ENCODE measurements around the gene ELSPBP1. TPM values are rescaled to one million over a fixed set of nuclear protein-coding genes. Genes with fewer than 3 reads are reported as not detected.
"Not testable (repeated sequence)": the region's sequence is repeated elsewhere in the genome, so short reads cannot be mapped to it uniquely, and the experiment has no call there.

ELSPBP1 gene
- total RNA-seq, 4 donors from 2014 or later: not detected

- DNase-seq: no peak
- H3K9me3 ChIP-seq: no peaks in the 10 kb centered on the region
- no peak overlapping the region for H3K27ac ChIP-seq
- TF ChIP-seq POLR2A (IDR thresholded peaks at IDR 0.05) (no peak), CTCF (IDR thresholded peaks at IDR 0.05) (no peak)
- H3K4me3 ChIP-seq: no peak overlapping the region
- no peaks in the 10 kb centered on the region for H3K27me3 ChIP-seq
- no peaks in the 10 kb centered on the region for H3K4me1 ChIP-seq
- H3K36me3 ChIP-seq: no peaks in the 10 kb centered on the region
Measured at GRCh38 chr19:48060381-48060780, 65.9 kb downstream of the ELSPBP1 start.

- no peak for DNase-seq
Measured at GRCh38 chr19:48061401-48062344, 67.2 kb downstream of the ELSPBP1 start.

GRCh38 chr19:48064509-48064908, 70.1 kb downstream of the ELSPBP1 start:
- no peak overlapping the region for H3K4me3 ChIP-seq
- no peak for DNase-seq
- no peaks in the 10 kb centered on the region for H3K36me3 ChIP-seq
- H3K27me3 ChIP-seq: no peaks in the 10 kb centered on the region
- TF ChIP-seq CTCF (IDR thresholded peaks at IDR 0.05) (no peak), POLR2A (IDR thresholded peaks at IDR 0.05) (no peak)
- H3K4me1 ChIP-seq: no peaks in the 10 kb centered on the region
- no peak overlapping the region for H3K27ac ChIP-seq
- H3K9me3 ChIP-seq: no peaks in the 10 kb centered on the region

More at GRCh38 chr19:48061401-48062344, 67.2 kb downstream of the ELSPBP1 start:
- TF ChIP-seq POLR2A (IDR thresholded peaks at IDR 0.05) (no peak), CTCF (IDR thresholded peaks at IDR 0.05) (no peak)
- Histone ChIP-seq H3K4me1 (no peaks in the 10 kb centered on the region), H3K36me3 (no peaks in the 10 kb centered on the region), H3K27me3 (no peaks in the 10 kb centered on the region), H3K27ac (no peak overlapping the region), H3K4me3 (no peak overlapping the region), H3K9me3 (no peaks in the 10 kb centered on the region)

GRCh38 chr19:48069435-48069834, 75.0 kb downstream of the ELSPBP1 start:
- Histone ChIP-seq H3K27ac (no peak overlapping the region), H3K36me3 (no peaks in the 10 kb centered on the region), H3K27me3 (no peaks in the 10 kb centered on the region), H3K4me1 (no peaks in the 10 kb centered on the region), H3K9me3 (no peaks in the 10 kb centered on the region), H3K4me3 (no peak overlapping the region)
- DNase-seq: no peak
- TF ChIP-seq POLR2A (IDR thresholded peaks at IDR 0.05) (no peak), CTCF (IDR thresholded peaks at IDR 0.05) (no peak)

- H3K4me1 ChIP-seq, H3K4me3 ChIP-seq, H3K27ac ChIP-seq, H3K27me3 ChIP-seq, DNase-seq, H3K9me3 ChIP-seq, H3K36me3 ChIP-seq: not testable (repeated sequence)
Measured at GRCh38 chr19:48070177-48070769, 75.8 kb downstream of the ELSPBP1 start.

Other genes starting within 250 kb of the ELSPBP1 start
- 100 to 1,000 TPM in 3 of 4 donors, 10 to 100 TPM in 1; 86.2 to 179 (median 159) TPM for gene NOP53, start 249.1 kb upstream of the ELSPBP1 start, total RNA-seq
- 100 to 1,000 TPM; 247 to 321 (median 276) TPM for gene SELENOW, start 215.9 kb upstream of the ELSPBP1 start, total RNA-seq
- not detected for gene TPRX1, start 190.1 kb upstream of the ELSPBP1 start, total RNA-seq
- gene CRX, start 172.7 kb upstream of the ELSPBP1 start, total RNA-seq: not detected
- not detected for gene TPRX2, start 135.4 kb upstream of the ELSPBP1 start, total RNA-seq
- 100 to 1,000 TPM in 1 of 4 donors, 10 to 100 TPM in 2, not detected in 1; 22.3 to 126 (median 55.8) TPM for gene SULT2A1, start 108.3 kb upstream of the ELSPBP1 start, total RNA-seq
- not detected for gene BSPH1, start 2.5 kb upstream of the ELSPBP1 start, total RNA-seq
- gene CABP5, start 49.4 kb downstream of the ELSPBP1 start, total RNA-seq: not detected
- 10 to 100 TPM in 3 of 4 donors, 1 to 10 TPM in 1; 7.6 to 26.9 (median 18.3) TPM for gene PLA2G4C, start 116.2 kb downstream of the ELSPBP1 start, total RNA-seq
- 100 to 1,000 TPM in 1 of 4 donors, 10 to 100 TPM in 3; 30.3 to 104 (median 32.9) TPM for gene LIG1, start 175.7 kb downstream of the ELSPBP1 start, total RNA-seq
- gene ZSWIM9, start 176.0 kb downstream of the ELSPBP1 start, total RNA-seq: 1 to 10 TPM; 1.8 to 7.4 (median 3.5) TPM